Measurements from ENCODE around the gene EXT2.

The EXT2 gene

DNA sequence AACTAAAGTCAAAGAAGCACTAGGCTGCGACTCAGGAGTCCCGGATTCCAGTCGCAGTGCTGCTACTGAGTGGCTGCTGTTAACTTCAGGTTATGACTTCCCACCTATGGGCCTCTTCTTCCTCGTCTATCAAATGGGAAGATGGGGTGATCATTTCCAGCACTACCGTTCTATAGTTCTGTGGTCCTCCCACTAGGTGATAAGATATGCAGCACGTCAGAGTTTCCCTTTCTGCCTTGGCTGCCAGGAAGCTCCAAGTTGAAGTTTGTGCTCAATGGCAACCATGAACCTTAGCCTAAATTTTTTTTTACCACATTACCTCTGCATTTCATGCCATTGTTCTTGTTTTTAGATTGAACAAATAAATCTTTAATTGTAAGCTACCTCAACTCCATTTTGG is 175.8 kb downstream of the EXT2 start:
- in situ Hi-C loops (cut with MboI; ENCODE audit: low sequenced_read_pairs, unreplicated experiment) = no loop called here
- TF ChIP-seq, protein P1, sequence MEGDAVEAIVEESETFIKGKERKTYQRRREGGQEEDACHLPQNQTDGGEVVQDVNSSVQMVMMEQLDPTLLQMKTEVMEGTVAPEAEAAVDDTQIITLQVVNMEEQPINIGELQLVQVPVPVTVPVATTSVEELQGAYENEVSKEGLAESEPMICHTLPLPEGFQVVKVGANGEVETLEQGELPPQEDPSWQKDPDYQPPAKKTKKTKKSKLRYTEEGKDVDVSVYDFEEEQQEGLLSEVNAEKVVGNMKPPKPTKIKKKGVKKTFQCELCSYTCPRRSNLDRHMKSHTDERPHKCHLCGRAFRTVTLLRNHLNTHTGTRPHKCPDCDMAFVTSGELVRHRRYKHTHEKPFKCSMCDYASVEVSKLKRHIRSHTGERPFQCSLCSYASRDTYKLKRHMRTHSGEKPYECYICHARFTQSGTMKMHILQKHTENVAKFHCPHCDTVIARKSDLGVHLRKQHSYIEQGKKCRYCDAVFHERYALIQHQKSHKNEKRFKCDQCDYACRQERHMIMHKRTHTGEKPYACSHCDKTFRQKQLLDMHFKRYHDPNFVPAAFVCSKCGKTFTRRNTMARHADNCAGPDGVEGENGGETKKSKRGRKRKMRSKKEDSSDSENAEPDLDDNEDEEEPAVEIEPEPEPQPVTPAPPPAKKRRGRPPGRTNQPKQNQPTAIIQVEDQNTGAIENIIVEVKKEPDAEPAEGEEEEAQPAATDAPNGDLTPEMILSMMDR (IDR thresholded peaks at IDR 0.05; ENCODE audit: borderline replicate concordance, control extremely low read depth, extremely low read depth, insufficient read depth, missing control alignments) = no peak
- DNase-seq (ENCODE audit: low spot score) = no peak

DNA sequence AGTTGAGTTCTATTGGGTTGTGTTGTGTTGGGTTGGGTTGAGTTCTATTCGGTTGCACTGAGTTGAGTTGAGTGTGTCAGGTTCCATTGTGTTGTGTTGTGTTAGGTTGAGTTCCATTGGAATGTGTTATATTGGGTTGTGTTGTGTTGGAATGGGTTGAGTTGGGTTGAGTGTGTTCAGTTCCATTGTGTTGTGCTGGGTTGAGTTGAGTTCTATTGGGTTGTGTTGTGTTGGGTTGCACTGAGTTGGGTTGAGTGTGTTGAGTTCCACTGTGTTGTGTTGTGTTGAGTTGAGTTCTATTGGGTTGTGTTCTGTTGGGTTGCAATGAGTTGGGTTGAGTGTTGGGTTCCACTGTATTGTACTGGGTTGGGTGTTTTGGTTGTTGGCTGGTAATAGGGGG is 178.9 kb downstream of the EXT2 start:
- in situ Hi-C loops (cut with MboI; ENCODE audit: low sequenced_read_pairs, unreplicated experiment) = no loop called here
- TF ChIP-seq, protein P1 (IDR thresholded peaks at IDR 0.05; ENCODE audit: borderline replicate concordance, control extremely low read depth, extremely low read depth, insufficient read depth, missing control alignments) = no peak
- DNase-seq (ENCODE audit: low spot score) = no peak

DNA sequence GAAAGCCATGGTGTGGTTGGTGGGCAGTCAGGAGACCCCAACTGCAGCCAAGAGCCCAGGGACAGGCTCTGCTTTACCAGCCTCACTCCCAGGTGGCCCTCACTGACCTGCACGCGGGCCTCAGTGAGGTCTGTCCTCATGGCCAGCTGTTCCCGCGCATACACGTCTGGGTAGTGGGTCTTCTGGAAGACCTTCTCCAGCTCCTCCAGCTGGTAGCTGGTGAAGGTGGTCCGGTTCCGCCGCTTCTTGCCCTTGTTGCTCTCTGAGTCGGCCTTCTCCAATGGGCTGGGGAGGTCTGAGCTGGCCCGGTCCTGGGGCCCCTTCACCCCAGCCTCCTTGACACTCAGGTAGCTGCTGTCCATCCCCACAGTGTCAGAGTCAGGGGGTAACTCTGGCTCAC is 179.8 kb downstream of the EXT2 start:
- in situ Hi-C loops (cut with MboI; ENCODE audit: low sequenced_read_pairs, unreplicated experiment) = loop anchor here (25.0 kb wide), 1 partner anchor 637 kb away; no protein-coding TSS in a partner anchor
- TF ChIP-seq, protein P1 (IDR thresholded peaks at IDR 0.05; ENCODE audit: borderline replicate concordance, control extremely low read depth, extremely low read depth, insufficient read depth, missing control alignments) = no peak
- no peak for DNase-seq (ENCODE audit: low spot score)

DNA sequence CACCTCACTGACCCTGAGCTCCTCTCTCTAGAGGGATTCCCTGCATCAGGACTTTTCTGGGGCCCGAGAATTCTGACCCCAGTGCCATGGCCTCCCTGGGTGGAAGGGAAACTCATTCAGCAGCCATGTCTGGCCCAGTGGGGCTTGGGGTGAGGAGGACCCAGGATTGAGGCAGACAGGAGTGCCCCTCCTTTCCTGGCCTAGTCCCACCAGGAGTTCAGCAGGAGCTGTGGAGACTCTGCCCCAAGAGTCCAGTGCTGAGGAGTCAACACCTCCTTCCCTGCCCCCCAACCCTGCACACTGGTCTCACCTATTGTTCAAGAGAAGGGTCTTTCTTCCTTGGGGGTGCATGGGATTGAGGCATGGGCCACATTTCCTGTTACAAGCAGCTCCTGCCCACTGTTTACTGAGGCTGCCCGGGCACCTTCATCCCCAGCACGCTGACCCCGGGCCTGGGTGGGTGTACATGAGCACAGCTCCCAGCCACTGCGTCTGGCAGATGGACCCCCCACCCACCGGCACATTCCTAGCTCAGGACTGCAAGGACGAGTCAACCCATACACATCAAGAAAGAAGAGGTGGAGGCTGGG is 180.6 kb downstream of the EXT2 start:
- DNase-seq (ENCODE audit: low spot score) = no peak
- TF ChIP-seq, protein P1 (IDR thresholded peaks at IDR 0.05; ENCODE audit: borderline replicate concordance, control extremely low read depth, extremely low read depth, insufficient read depth, missing control alignments) = no peak
- in situ Hi-C loops (cut with MboI; ENCODE audit: low sequenced_read_pairs, unreplicated experiment) = loop anchor here (25.0 kb wide), 1 partner anchor 636 kb away; no protein-coding TSS in a partner anchor

DNA sequence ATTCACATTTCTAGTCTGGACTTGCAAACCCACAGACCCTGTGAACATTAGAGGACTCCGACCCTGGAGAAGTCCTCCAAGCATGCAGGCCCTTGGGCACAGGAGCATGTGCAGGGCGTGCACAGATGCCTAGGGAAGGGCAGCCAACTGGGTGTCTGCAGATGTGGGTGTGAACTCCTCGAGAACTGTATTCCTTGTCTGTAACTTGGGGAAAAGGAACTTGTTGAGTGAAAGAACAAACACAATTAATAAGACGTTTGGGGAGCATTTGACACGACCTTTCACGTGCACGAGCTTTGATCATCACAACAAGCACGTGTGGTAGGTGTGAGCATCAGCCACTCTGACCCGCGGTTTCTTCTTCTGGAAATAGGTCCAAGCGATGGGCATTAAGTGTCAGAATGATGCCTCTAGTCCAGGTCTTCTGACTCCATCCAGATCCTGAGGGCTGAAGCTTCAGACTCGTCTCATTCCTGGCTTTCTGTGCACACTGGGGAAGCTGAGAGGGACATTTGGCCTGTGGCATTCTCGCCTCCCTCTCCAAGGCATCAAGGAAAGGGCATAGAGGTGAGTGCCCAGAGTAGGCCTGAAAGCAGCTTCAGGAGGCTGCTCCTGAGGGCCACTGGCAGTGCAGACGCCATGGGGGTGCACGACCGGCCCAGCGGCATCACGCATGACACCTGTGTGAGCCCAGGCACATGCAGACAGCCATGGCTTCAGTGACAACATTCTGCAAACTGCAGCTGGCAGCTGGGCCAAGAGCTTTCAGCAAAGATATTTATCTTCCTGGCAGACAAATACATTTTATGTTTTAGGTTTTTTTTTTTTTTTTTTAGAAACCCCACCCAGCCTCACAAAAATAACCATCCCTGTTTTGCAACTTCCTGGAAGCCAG is 182.0 kb downstream of the EXT2 start:
- in situ Hi-C loops (cut with MboI; ENCODE audit: low sequenced_read_pairs, unreplicated experiment) = loop anchor here (25.0 kb wide), 1 partner anchor 635 kb away; no protein-coding TSS in a partner anchor
- TF ChIP-seq, protein P1 (IDR thresholded peaks at IDR 0.05; ENCODE audit: borderline replicate concordance, control extremely low read depth, extremely low read depth, insufficient read depth, missing control alignments) = no peak
- no peak for DNase-seq (ENCODE audit: low spot score)

DNA sequence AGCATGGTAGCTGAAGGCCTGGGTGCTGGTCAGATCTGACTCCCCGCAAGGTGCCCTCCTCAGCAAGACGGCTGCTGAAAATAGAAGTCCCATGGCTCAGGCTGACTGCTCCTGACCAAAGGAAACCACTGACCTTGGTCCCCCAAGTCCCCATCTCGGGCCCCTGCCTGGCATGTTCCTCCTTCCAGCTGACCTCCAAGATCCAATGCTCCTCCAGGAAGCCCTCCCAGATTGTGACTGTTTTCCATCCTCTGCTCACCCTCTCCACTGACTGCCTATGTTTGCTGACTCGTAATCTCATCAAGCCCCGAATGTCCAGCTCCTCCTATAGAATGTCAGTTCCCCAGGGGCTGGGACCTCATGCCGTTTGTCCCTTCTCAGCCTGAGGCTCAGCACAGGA is 184.0 kb downstream of the EXT2 start:
- TF ChIP-seq, protein P1 (IDR thresholded peaks at IDR 0.05; ENCODE audit: borderline replicate concordance, control extremely low read depth, extremely low read depth, insufficient read depth, missing control alignments) = no peak
- DNase-seq (ENCODE audit: low spot score) = no peak
- in situ Hi-C loops (cut with MboI; ENCODE audit: low sequenced_read_pairs, unreplicated experiment) = loop anchor here (25.0 kb wide), 1 partner anchor 633 kb away; no protein-coding TSS in a partner anchor

All from GM13976 (cell line).